Neural progenitor cell (in vitro differentiated cells): ENCODE measurements around the gene CHRNB4. TPM values are rescaled to one million over a fixed set of nuclear protein-coding genes. Genes with fewer than 3 reads are reported as not detected.

Experiments
- DNase-seq: peaks from one replicate; pipeline ENCODE4 v3.0.0-alpha.2; 2016; ENCODE audit warnings: low spot score
- H2AFZ ChIP-seq: fragments of 200-600 bp; sonication (generic); replicated peaks from 2 replicates; pipeline ENCODE4 v1.6.1; 2016; ENCODE audit warnings: antibody characterized with exemption
- H3F3A ChIP-seq: fragments of 200-600 bp; sonication (generic); 2 replicates; pipeline ENCODE4 v1.6.1; 2016; ENCODE audit warnings: antibody characterized with exemption, low read depth
- H3K27ac ChIP-seq: fragments of 200-600 bp; sonication (generic); 2 replicates; pipeline ENCODE4 v1.5.1; 2016; ENCODE audit warnings: mild to moderate bottlenecking
- H3K27me3 ChIP-seq: fragments of 200-600 bp; sonication (generic); 2 replicates; pipeline ENCODE4 v1.6.1; 2016; ENCODE audit warnings: mild to moderate bottlenecking, moderate library complexity
- H3K36me3 ChIP-seq: fragments of 200-600 bp; sonication (generic); 2 replicates; pipeline ENCODE4 v1.5.1; 2016
- H3K4me1 ChIP-seq: fragments of 200-600 bp; sonication (generic); 2 replicates; pipeline ENCODE4 v1.6.1; 2016; ENCODE audit warnings: mixed run types
- H3K4me2 ChIP-seq: fragments of 200-600 bp; sonication (generic); 2 replicates; pipeline ENCODE4 v1.6.1; 2016
- H3K4me3 ChIP-seq: fragments of 200-600 bp; sonication (generic); 2 replicates; pipeline ENCODE4 v1.5.1; 2016
- H3K79me2 ChIP-seq: fragments of 200-600 bp; sonication (generic); 2 replicates; pipeline ENCODE4 v1.6.1; 2016; ENCODE audit warnings: low read depth
- H3K9ac ChIP-seq: fragments of 200-600 bp; sonication (generic); 2 replicates; pipeline ENCODE4 v1.6.1; 2016
- H3K9me3 ChIP-seq: fragments of 200-600 bp; sonication (generic); 2 replicates; pipeline ENCODE4 v1.5.1; 2016; ENCODE audit warnings: low read depth
- H4K20me1 ChIP-seq: fragments of 200-600 bp; sonication (generic); 2 replicates; pipeline ENCODE4 v1.6.1; 2016; ENCODE audit warnings: low read depth
- H3K27ac Mint-ChIP-seq: 3 replicates; pipeline ENCODE4 v1.8.0; 2021; ENCODE audit warnings: mixed read lengths
- H3K27me3 Mint-ChIP-seq: 2 replicates; pipeline ENCODE4 v1.8.0; 2022; ENCODE audit warnings: low read depth, mild to moderate bottlenecking, inconsistent platforms, moderate library complexity, mixed read lengths; ENCODE audit not compliant: insufficient read depth
- H3K36me3 Mint-ChIP-seq: 3 replicates; pipeline ENCODE4 v1.8.0; 2021; ENCODE audit warnings: mixed read lengths
- H3K4me1 Mint-ChIP-seq: 3 replicates; pipeline ENCODE4 v1.8.0; 2021; ENCODE audit warnings: mixed read lengths
- H3K4me3 Mint-ChIP-seq: 3 replicates; pipeline ENCODE4 v1.8.0; 2021; ENCODE audit warnings: mild to moderate bottlenecking, moderate library complexity, mixed read lengths
- H3K9me3 Mint-ChIP-seq: 3 replicates; pipeline ENCODE4 v1.8.0; 2020; ENCODE audit warnings: mixed read lengths
- EZH2 ChIP-seq: fragments of 200-600 bp; sonication (generic); IDR thresholded peaks from 2 replicates; pipeline ENCODE4 v1.6.1; 2017; ENCODE audit warnings: antibody characterized with exemption, mild to moderate bottlenecking, moderate library complexity
- EZH2phosphoT487 ChIP-seq: fragments of 200-600 bp; sonication (generic); IDR thresholded peaks from 2 replicates; pipeline ENCODE4 v1.6.1; 2017; ENCODE audit warnings: antibody characterized with exemption
- small RNA-seq: library from RNA; depleted of rRNA; stranded (forward); fragments of <200 nt; gene quantifications from one replicate; pipeline ENCODE3, GENCODE V24; 2015
- total RNA-seq: library from RNA; depleted of rRNA; stranded (reverse); fragments of >200 nt; gene quantifications from 2 replicates; pipeline ENCODE4 v1.2.3, GENCODE V29; 2015; ENCODE audit warnings: low replicate concordance
- TF ChIP-seq, protein P1 (sequence below): fragments of 200-600 bp; sonication (generic); IDR thresholded peaks from 2 replicates; pipeline ENCODE4 v1.5.1; 2017; ENCODE audit warnings: antibody characterized with exemption, mild to moderate bottlenecking

The CHRNB4 gene
- total RNA-seq, 1 donor from 2014 or later = 0.24 TPM

GRCh38 chr15:78574944-78575343, 66.1 kb downstream of the CHRNB4 start:
- Mint-ChIP-seq H3K36me3 (no peaks in the 10 kb centered on the region), H3K4me1 (no peaks in the 10 kb centered on the region), H3K4me3 (no peak overlapping the region), H3K27ac (no peak overlapping the region), H3K9me3 (no peaks in the 10 kb centered on the region), H3K27me3 (no peaks in the 10 kb centered on the region)
- Histone ChIP-seq H3K4me2 (no peak overlapping the region), H3K36me3 (no peaks in the 10 kb centered on the region), H2AFZ (no peak overlapping the region), H3K9me3 (no peaks in the 10 kb centered on the region), H3K4me1 (no peaks in the 10 kb centered on the region), H3F3A (no peaks in the 10 kb centered on the region), H3K27ac (no peak overlapping the region), H3K9ac (no peak overlapping the region), H4K20me1 (peaks cover 8% of the 10 kb centered on the region), H3K79me2 (peaks cover 77% of the 10 kb centered on the region), H3K4me3 (no peak overlapping the region), H3K27me3 (no peaks in the 10 kb centered on the region)
- TF ChIP-seq, protein P1, sequence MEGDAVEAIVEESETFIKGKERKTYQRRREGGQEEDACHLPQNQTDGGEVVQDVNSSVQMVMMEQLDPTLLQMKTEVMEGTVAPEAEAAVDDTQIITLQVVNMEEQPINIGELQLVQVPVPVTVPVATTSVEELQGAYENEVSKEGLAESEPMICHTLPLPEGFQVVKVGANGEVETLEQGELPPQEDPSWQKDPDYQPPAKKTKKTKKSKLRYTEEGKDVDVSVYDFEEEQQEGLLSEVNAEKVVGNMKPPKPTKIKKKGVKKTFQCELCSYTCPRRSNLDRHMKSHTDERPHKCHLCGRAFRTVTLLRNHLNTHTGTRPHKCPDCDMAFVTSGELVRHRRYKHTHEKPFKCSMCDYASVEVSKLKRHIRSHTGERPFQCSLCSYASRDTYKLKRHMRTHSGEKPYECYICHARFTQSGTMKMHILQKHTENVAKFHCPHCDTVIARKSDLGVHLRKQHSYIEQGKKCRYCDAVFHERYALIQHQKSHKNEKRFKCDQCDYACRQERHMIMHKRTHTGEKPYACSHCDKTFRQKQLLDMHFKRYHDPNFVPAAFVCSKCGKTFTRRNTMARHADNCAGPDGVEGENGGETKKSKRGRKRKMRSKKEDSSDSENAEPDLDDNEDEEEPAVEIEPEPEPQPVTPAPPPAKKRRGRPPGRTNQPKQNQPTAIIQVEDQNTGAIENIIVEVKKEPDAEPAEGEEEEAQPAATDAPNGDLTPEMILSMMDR = no peak
- TF ChIP-seq EZH2phosphoT487 = no peak
- TF ChIP-seq EZH2 = no peak
- no peak for DNase-seq

Small RNAs within 50 kb of the gene (small RNA-seq; reads per million reads assigned to genes)
- gene AC067863.2 = not detected

Other genes with a start within 250 kb of the CHRNB4 start
- 55.7 and 87.7 TPM in 2 replicates for gene IREB2, start 203.0 kb downstream of the CHRNB4 start, total RNA-seq
- 2.0 and 10.2 TPM in 2 replicates for gene HYKK, start 133.6 kb downstream of the CHRNB4 start, total RNA-seq
- gene PSMA4, start 100.8 kb downstream of the CHRNB4 start, total RNA-seq = 368 and 595 TPM in 2 replicates
- 27.1 and 46.9 TPM in 2 replicates for gene CHRNA5, start 75.7 kb downstream of the CHRNB4 start, total RNA-seq
- 0.84 and 1.6 TPM in 2 replicates for gene CHRNA3, start 20.2 kb downstream of the CHRNB4 start, total RNA-seq
- 19.2 and 56.6 TPM in 2 replicates for gene ADAMTS7, start 170.3 kb upstream of the CHRNB4 start, total RNA-seq
- 633 and 930 TPM in 2 replicates for gene MORF4L1, start 231.7 kb upstream of the CHRNB4 start, total RNA-seq